Measurements from ENCODE around the gene LYRM4.
"Not testable (repeated sequence)": the region's sequence is repeated elsewhere in the genome, so short reads cannot be mapped to it uniquely, and the experiment has no call there.

Gene LYRM4

GRCh38 chr6:5068153-5068751 lies 192.5 kb downstream of the LYRM4 start:
- no peak for DNase-seq

- no peak for DNase-seq
Observed at GRCh38 chr6:5067305-5067704, 193.4 kb downstream of the LYRM4 start.

- DNase-seq: no peak
Observed at GRCh38 chr6:5066456-5067093, 194.2 kb downstream of the LYRM4 start.

GRCh38 chr6:5063617-5064016 lies 197.1 kb downstream of the LYRM4 start:
- DNase-seq: no peak

- no peak for DNase-seq
Observed at GRCh38 chr6:5061152-5061551, 199.6 kb downstream of the LYRM4 start.

- DNase-seq: not testable (repeated sequence)
Observed at GRCh38 chr6:5060439-5060838, 200.3 kb downstream of the LYRM4 start.

- DNase-seq: no peak
Observed at GRCh38 chr6:5059036-5059896, 201.5 kb downstream of the LYRM4 start.
